NB4 (cell line): ENCODE measurements around the gene CEP131.

Experiments used
- CTCF ChIP-seq: IDR thresholded peaks from one replicate; pipeline ENCODE4 v1.5.1; 2012; ENCODE audit warnings: low read depth, low read length
- MAX ChIP-seq: IDR thresholded peaks from 2 replicates; pipeline ENCODE4 v1.6.1; 2011; ENCODE audit warnings: low read depth, low read length

GRCh38 chr17:81191646-81192045 lies 31.1 kb downstream of the CEP131 start:
- TF ChIP-seq MAX (no peak), CTCF (no peak)
